Hepatocyte (in vitro differentiated cells): Measurements from ENCODE around the gene SYTL3. TPM values are rescaled to one million over a fixed set of nuclear protein-coding genes. Genes with fewer than 3 reads are reported as not detected.

Experiments
- DNase-seq: peaks from one replicate; pipeline ENCODE4 v3.0.0-alpha.2; 2016; ENCODE audit warnings: low spot score
- H2AFZ ChIP-seq: fragments of 200-600 bp; sonication (generic); 2 replicates; pipeline ENCODE4 v1.6.0; 2016; ENCODE audit warnings: antibody characterized with exemption, mild to moderate bottlenecking
- H3K27ac ChIP-seq: fragments of 200-600 bp; sonication (generic); 2 replicates; pipeline ENCODE4 v1.5.1; 2016; ENCODE audit warnings: mild to moderate bottlenecking
- H3K27me3 ChIP-seq: fragments of 200-600 bp; sonication (generic); 2 replicates; pipeline ENCODE4 v1.6.1; 2016
- H3K36me3 ChIP-seq: fragments of 200-600 bp; sonication (generic); replicated peaks from 2 replicates; pipeline ENCODE4 v1.5.1; 2016; ENCODE audit warnings: low read depth; ENCODE audit not compliant: insufficient read depth
- H3K4me1 ChIP-seq: fragments of 200-600 bp; sonication (generic); 2 replicates; pipeline ENCODE4 v1.5.1; 2016; ENCODE audit warnings: mild to moderate bottlenecking, moderate library complexity; ENCODE audit not compliant: insufficient read depth
- H3K4me2 ChIP-seq: fragments of 200-600 bp; sonication (generic); 2 replicates; pipeline ENCODE4 v1.6.0; 2016
- H3K4me3 ChIP-seq: fragments of 200-600 bp; sonication (generic); 2 replicates; pipeline ENCODE4 v1.5.1; 2016; ENCODE audit warnings: mild to moderate bottlenecking
- H3K79me2 ChIP-seq: fragments of 200-600 bp; sonication (generic); 2 replicates; pipeline ENCODE4 v1.6.0; 2017; ENCODE audit warnings: mild to moderate bottlenecking
- H3K9me2 ChIP-seq: fragments of 200-600 bp; sonication (generic); replicated peaks from 2 replicates; pipeline ENCODE4 v1.6.0; 2017; ENCODE audit warnings: mild to moderate bottlenecking; ENCODE audit not compliant: insufficient read depth
- H3K9me3 ChIP-seq: fragments of 200-600 bp; sonication (generic); 2 replicates; pipeline ENCODE4 v1.5.1; 2016; ENCODE audit warnings: low read depth, mild to moderate bottlenecking
- H4K20me1 ChIP-seq: fragments of 200-600 bp; sonication (generic); 2 replicates; pipeline ENCODE4 v1.6.0; 2016; ENCODE audit warnings: mild to moderate bottlenecking; ENCODE audit not compliant: insufficient read depth, poor library complexity, severe bottlenecking
- CTCF ChIP-seq: fragments of 200-600 bp; sonication (generic); IDR thresholded peaks from 2 replicates; pipeline ENCODE4 v1.5.1; 2016; ENCODE audit warnings: antibody characterized with exemption, mild to moderate bottlenecking; ENCODE audit not compliant: poor library complexity
- EZH2 ChIP-seq: fragments of 200-600 bp; sonication (generic); IDR thresholded peaks from 2 replicates; pipeline ENCODE4 v1.6.1; 2016; ENCODE audit warnings: antibody characterized with exemption, mild to moderate bottlenecking, borderline replicate concordance
- EZH2phosphoT487 ChIP-seq: fragments of 200-600 bp; sonication (generic); IDR thresholded peaks from one replicate; pipeline ENCODE4 v1.6.1; 2018; ENCODE audit warnings: antibody characterized with exemption, mild to moderate bottlenecking, low read depth, moderate library complexity; ENCODE audit not compliant: unreplicated experiment, severe bottlenecking
- WGBS: methylation state at CpG from one replicate; pipeline ENCODE4 v1.1.6; 2016; ENCODE audit warnings: low lambda C conversion rate; ENCODE audit errors: missing lambda C conversion rate; 5-methylcytosine and 5-hydroxymethylcytosine counted together
- polyA plus RNA-seq: library from polyadenylated mRNA; unstranded; fragments of >200 nt; fragmentation: Nextera tagmentation; extraction: Ambion mirVana; gene quantifications from 2 replicates; pipeline ENCODE4 v1.2.1, GENCODE V29; 2016
- total RNA-seq: library from RNA; depleted of rRNA; stranded (reverse); fragments of >200 nt; gene quantifications from 2 replicates; pipeline ENCODE4 v1.2.3, GENCODE V29; 2014

The SYTL3 gene
- total and polyA plus RNA-seq, 2 experiments from 2014 or later: 1.4 to 1.5 TPM

- Histone ChIP-seq H4K20me1 (peaks cover 99% of the 10 kb centered on the region), H3K79me2 (peaks cover 100% of the 10 kb centered on the region), H3K4me1 (peaks cover 28% of the 10 kb centered on the region), H3K36me3 (no peaks in the 10 kb centered on the region), H3K4me3 (no peak overlapping the region), H3K27ac (peak overlapping the region; percentile 4), H2AFZ (no peak overlapping the region), H3K27me3 (no peaks in the 10 kb centered on the region), H3K9me3 (no peaks in the 10 kb centered on the region), H3K4me2 (no peak overlapping the region), H3K9me2 (no peaks in the 10 kb centered on the region)
- 38% methylated on average over 1 of the region's 1 CpG for WGBS
- TF ChIP-seq EZH2: no peak
- TF ChIP-seq EZH2phosphoT487: no peak
- TF ChIP-seq CTCF: peak; percentile 30
- peak; percentile 34 for DNase-seq
These were observed 143.6 kb downstream of the SYTL3 start for GRCh38 chr6:158793432-158793831.

GRCh38 chr6:158795516-158795915, 145.7 kb downstream of the SYTL3 start:
- H3K4me3 ChIP-seq: no peak overlapping the region
- H3K27me3 ChIP-seq: no peaks in the 10 kb centered on the region
- H3K79me2 ChIP-seq: peaks cover 100% of the 10 kb centered on the region
- no peaks in the 10 kb centered on the region for H3K9me3 ChIP-seq
- H3K27ac ChIP-seq: no peak overlapping the region
- no peak for TF ChIP-seq CTCF
- no peak for TF ChIP-seq EZH2
- no peak for TF ChIP-seq EZH2phosphoT487
- no peak for DNase-seq
- WGBS: 92% methylated on average over 5 of the region's 5 CpGs
- no peak overlapping the region for H2AFZ ChIP-seq
- peaks cover 47% of the 10 kb centered on the region for H3K4me1 ChIP-seq
- peaks cover 99% of the 10 kb centered on the region for H4K20me1 ChIP-seq
- H3K36me3 ChIP-seq: no peaks in the 10 kb centered on the region
- H3K9me2 ChIP-seq: no peaks in the 10 kb centered on the region
- H3K4me2 ChIP-seq: no peak overlapping the region

- no peak for DNase-seq
- H3K27me3 ChIP-seq: no peaks in the 10 kb centered on the region
- H4K20me1 ChIP-seq: peaks cover 99% of the 10 kb centered on the region
- H3K4me1 ChIP-seq: peaks cover 46% of the 10 kb centered on the region
- no peaks in the 10 kb centered on the region for H3K9me3 ChIP-seq
- H3K79me2 ChIP-seq: peaks cover 100% of the 10 kb centered on the region
- no peaks in the 10 kb centered on the region for H3K9me2 ChIP-seq
- H3K4me3 ChIP-seq: no peak overlapping the region
- H3K4me2 ChIP-seq: peak overlapping the region; percentile 13
- H3K36me3 ChIP-seq: no peaks in the 10 kb centered on the region
- H2AFZ ChIP-seq: no peak overlapping the region
- WGBS: 94% methylated on average over 3 of the region's 3 CpGs
- TF ChIP-seq EZH2 (no peak), EZH2phosphoT487 (no peak), CTCF (no peak)
- H3K27ac ChIP-seq: no peak overlapping the region
These were observed 146.5 kb downstream of the SYTL3 start for GRCh38 chr6:158796353-158796752.
